Neural crest cell (in vitro differentiated cells): ENCODE measurements around the gene SEMA3G. TPM values are rescaled to one million over a fixed set of nuclear protein-coding genes. Genes with fewer than 3 reads are reported as not detected.

Experiments used
- DNase-seq: peaks from one replicate; pipeline ENCODE4 v3.0.0; 2021; ENCODE audit warnings: low read depth, mixed read lengths, low spot score
- H3K27ac Mint-ChIP-seq: one replicate; pipeline ENCODE4 v1.8.0; 2021; ENCODE audit warnings: mild to moderate bottlenecking, mixed read lengths; ENCODE audit not compliant: unreplicated experiment
- H3K27me3 Mint-ChIP-seq: 2 replicates; pipeline ENCODE4 v1.8.0; 2021; ENCODE audit warnings: low read depth, mild to moderate bottlenecking, mixed read lengths
- H3K36me3 Mint-ChIP-seq: 2 replicates; pipeline ENCODE4 v1.8.0; 2021; ENCODE audit warnings: low read depth, mild to moderate bottlenecking, mixed read lengths
- H3K4me1 Mint-ChIP-seq: 2 replicates; pipeline ENCODE4 v1.8.0; 2021; ENCODE audit warnings: mixed read lengths
- H3K4me3 Mint-ChIP-seq: one replicate; pipeline ENCODE4 v1.8.0; 2021; ENCODE audit warnings: mild to moderate bottlenecking, mixed read lengths
- H3K9me3 Mint-ChIP-seq: 2 replicates; pipeline ENCODE4 v1.8.0; 2021; ENCODE audit warnings: mixed read lengths
- CTCF ChIP-seq: fragments of 200-600 bp; sonication (generic); conservative IDR thresholded peaks from 2 replicates; pipeline ENCODE4 v1.5.0; 2021; ENCODE audit warnings: antibody characterized with exemption, mild to moderate bottlenecking
- total RNA-seq: library from RNA; stranded (reverse); gene quantifications from 2 replicates; pipeline ENCODE4 v1.2.1, GENCODE V29; 2021

Gene SEMA3G
- total RNA-seq, 1 donor from 2014 or later: 5.2 TPM

DNA sequence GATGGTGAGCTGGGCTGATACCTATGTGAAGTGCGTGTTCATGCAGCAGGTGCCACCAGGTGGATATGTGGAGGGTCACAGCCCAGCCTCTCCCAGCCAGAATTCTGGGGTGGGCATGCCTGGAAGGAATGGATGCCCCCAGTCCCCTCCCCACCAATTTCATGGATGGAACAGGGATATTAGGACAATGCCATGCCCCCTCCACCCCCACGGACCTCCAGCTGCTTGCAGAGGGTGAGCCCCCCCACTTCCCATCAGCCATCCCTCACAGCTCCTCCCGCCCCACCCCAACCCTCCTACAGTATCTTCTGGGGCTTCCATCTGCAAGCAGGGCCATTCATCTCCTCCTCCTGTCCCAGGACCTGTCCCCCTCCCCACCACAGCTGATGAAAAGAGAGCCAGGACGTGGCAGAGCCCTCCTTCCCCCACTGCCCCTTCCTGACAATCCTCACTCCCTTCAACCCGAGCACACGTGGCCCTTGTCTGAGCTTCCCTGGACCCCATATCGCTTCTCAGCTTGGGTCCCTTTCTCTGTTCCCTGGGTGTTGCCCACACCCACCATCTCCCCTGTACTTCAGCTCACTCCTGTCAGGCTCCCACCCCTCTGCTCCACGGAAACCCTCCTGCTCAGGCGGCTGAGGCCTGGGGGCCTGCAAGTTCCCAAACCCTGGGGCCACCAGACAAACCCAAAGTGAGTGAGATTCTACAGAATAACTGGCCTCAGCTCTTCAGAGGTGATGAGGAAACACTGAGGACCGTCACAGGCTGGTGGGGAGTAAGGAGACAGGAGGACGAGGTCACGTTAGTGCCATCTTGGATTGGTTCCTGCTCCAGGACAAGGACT lies 2.8 kb upstream of the SEMA3G start:
- Mint-ChIP-seq H3K36me3 (no peaks in the 10 kb centered on the region), H3K27ac (no peak overlapping the region), H3K27me3 (no peaks in the 10 kb centered on the region), H3K4me3 (no peak overlapping the region), H3K4me1 (peaks cover 15% of the 10 kb centered on the region), H3K9me3 (no peaks in the 10 kb centered on the region)
- no peak for DNase-seq
- TF ChIP-seq CTCF: no peak

GRCh38 chr3:52446631-52447511 lies 2.0 kb upstream of the SEMA3G start:
- peaks cover 19% of the 10 kb centered on the region for H3K4me1 Mint-ChIP-seq
- peak overlapping the region; percentile 50 for H3K4me3 Mint-ChIP-seq
- H3K9me3 Mint-ChIP-seq: no peaks in the 10 kb centered on the region
- peak; percentile 86 for DNase-seq
- H3K27ac Mint-ChIP-seq: no peak overlapping the region
- TF ChIP-seq CTCF: peak; percentile 97
- H3K27me3 Mint-ChIP-seq: no peaks in the 10 kb centered on the region
- H3K36me3 Mint-ChIP-seq: no peaks in the 10 kb centered on the region

DNA sequence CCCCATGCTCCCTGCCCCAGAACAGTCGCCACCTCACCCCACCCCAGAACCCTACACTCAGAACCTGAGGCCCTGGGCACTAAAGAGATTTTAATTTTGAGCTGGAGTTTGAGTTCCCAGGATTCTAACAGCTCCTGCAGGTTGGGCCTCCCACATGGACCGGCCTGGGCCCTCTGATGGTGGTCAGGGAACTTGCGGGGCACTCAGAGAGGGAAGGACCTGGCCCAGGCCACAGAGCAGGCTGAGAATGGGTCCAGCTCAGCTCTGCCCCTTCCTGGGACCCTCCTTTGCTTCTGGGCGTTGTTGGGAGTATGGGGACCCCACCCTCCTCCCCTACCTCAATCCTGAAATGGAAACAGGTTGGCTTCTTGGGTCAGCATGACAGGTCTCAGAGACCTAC lies 1.1 kb upstream of the SEMA3G start:
- Mint-ChIP-seq H3K4me1 (peaks cover 12% of the 10 kb centered on the region), H3K27me3 (no peaks in the 10 kb centered on the region), H3K4me3 (no peak overlapping the region), H3K27ac (no peak overlapping the region), H3K36me3 (no peaks in the 10 kb centered on the region), H3K9me3 (no peaks in the 10 kb centered on the region)
- no peak for DNase-seq
- no peak for TF ChIP-seq CTCF

DNA sequence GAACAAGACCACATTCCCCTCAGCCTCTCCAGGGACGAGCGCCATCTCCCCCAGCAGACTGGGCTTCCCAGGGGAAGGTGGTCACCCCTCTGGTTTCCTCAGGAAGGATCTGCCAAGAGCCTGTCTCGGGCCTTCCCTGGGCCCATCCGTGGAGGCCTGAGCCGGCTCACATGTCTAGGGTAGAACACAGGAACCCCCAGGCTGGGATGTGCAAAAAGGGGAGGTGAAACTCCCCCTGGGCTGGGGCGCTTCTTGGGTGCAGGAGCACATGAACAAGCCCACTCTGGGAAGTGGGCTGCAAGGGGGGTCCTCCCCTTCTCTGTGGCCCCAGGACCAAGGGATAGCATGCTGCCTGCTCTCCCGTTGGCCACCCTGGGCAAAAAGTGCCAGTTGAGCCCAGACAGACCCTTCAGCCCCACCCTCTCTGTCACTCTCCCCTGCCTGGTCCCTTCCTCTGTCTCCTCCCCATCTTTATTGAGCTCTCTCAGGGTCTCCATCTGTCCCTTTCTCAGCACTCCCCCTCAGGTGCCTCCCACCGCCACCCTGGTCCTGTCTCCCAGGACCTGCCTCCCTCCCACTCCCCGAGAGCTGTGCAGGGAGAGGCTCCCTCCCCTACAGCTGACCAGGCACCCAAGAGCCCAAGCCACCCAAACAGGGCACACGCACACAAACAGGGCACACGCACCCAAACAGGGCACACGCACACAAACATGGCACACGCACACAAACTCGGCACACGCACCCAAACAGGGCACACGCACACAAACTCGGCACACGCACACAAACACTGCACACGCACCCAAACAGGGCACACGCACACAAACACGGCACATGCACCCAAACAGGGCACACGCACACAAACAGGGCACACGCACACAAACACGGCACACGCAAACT lies 864 bp downstream of the SEMA3G start:
- no peaks in the 10 kb centered on the region for H3K27me3 Mint-ChIP-seq
- H3K36me3 Mint-ChIP-seq: no peaks in the 10 kb centered on the region
- H3K27ac Mint-ChIP-seq: no peak overlapping the region
- no peak for DNase-seq
- peaks cover 12% of the 10 kb centered on the region for H3K4me1 Mint-ChIP-seq
- H3K4me3 Mint-ChIP-seq: no peak overlapping the region
- no peaks in the 10 kb centered on the region for H3K9me3 Mint-ChIP-seq
- TF ChIP-seq CTCF: no peak

- no peaks in the 10 kb centered on the region for H3K9me3 Mint-ChIP-seq
- peaks cover 12% of the 10 kb centered on the region for H3K4me1 Mint-ChIP-seq
- DNase-seq: no peak
- TF ChIP-seq CTCF: no peak
- H3K4me3 Mint-ChIP-seq: no peak overlapping the region
- H3K27ac Mint-ChIP-seq: no peak overlapping the region
- no peaks in the 10 kb centered on the region for H3K27me3 Mint-ChIP-seq
- H3K36me3 Mint-ChIP-seq: no peaks in the 10 kb centered on the region
Measured at GRCh38 chr3:52443268-52443610, 1.7 kb downstream of the SEMA3G start.
